ENCODE data around the gene NECAP2.

DNA sequence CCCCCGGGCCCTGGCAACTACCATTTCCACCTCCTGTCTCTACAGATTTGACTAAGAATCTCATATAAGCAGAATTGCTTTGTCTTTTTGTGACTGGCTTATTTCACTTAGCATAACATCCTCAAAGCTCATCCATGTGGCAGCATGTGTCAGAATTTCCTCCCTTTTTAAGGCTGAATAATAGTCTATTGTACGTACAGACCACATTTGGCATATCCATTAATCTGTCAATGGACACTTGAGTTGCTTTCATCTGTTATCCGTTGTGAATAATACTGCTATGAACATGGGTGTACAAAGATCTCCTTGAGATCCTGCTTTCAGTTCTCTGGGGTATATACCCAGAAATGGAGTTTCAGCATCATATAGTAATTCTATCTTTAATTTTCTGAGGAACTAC, 27.3 kb upstream of the NECAP2 start:
- TF ChIP-seq, protein P1, sequence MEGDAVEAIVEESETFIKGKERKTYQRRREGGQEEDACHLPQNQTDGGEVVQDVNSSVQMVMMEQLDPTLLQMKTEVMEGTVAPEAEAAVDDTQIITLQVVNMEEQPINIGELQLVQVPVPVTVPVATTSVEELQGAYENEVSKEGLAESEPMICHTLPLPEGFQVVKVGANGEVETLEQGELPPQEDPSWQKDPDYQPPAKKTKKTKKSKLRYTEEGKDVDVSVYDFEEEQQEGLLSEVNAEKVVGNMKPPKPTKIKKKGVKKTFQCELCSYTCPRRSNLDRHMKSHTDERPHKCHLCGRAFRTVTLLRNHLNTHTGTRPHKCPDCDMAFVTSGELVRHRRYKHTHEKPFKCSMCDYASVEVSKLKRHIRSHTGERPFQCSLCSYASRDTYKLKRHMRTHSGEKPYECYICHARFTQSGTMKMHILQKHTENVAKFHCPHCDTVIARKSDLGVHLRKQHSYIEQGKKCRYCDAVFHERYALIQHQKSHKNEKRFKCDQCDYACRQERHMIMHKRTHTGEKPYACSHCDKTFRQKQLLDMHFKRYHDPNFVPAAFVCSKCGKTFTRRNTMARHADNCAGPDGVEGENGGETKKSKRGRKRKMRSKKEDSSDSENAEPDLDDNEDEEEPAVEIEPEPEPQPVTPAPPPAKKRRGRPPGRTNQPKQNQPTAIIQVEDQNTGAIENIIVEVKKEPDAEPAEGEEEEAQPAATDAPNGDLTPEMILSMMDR (IDR thresholded peaks at IDR 0.05; ENCODE audit: insufficient read depth, low read length) = no peak
- TF ChIP-seq, protein P2, sequence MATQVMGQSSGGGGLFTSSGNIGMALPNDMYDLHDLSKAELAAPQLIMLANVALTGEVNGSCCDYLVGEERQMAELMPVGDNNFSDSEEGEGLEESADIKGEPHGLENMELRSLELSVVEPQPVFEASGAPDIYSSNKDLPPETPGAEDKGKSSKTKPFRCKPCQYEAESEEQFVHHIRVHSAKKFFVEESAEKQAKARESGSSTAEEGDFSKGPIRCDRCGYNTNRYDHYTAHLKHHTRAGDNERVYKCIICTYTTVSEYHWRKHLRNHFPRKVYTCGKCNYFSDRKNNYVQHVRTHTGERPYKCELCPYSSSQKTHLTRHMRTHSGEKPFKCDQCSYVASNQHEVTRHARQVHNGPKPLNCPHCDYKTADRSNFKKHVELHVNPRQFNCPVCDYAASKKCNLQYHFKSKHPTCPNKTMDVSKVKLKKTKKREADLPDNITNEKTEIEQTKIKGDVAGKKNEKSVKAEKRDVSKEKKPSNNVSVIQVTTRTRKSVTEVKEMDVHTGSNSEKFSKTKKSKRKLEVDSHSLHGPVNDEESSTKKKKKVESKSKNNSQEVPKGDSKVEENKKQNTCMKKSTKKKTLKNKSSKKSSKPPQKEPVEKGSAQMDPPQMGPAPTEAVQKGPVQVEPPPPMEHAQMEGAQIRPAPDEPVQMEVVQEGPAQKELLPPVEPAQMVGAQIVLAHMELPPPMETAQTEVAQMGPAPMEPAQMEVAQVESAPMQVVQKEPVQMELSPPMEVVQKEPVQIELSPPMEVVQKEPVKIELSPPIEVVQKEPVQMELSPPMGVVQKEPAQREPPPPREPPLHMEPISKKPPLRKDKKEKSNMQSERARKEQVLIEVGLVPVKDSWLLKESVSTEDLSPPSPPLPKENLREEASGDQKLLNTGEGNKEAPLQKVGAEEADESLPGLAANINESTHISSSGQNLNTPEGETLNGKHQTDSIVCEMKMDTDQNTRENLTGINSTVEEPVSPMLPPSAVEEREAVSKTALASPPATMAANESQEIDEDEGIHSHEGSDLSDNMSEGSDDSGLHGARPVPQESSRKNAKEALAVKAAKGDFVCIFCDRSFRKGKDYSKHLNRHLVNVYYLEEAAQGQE (IDR thresholded peaks at IDR 0.05; ENCODE audit: insufficient replicate concordance, low read depth) = no peak
- TF ChIP-seq POLR2AphosphoS5 (IDR thresholded peaks at IDR 0.05; ENCODE audit: low read depth) (no peak), SPI1 (IDR thresholded peaks at IDR 0.05; ENCODE audit: borderline replicate concordance, low read depth) (no peak)
